OCI-LY7 (cell line): ENCODE results near the gene CECR2.

Source experiments
- EZH2phosphoT487 ChIP-seq: fragments of 200-600 bp; sonication (generic); IDR thresholded peaks from 2 replicates; pipeline ENCODE4 v1.6.1; 2018; ENCODE audit warnings: low read depth, borderline replicate concordance, mild to moderate bottlenecking, mixed run types, antibody characterized with exemption, low read length, moderate library complexity, mixed read lengths
- TF ChIP-seq, protein P1 (sequence below): fragments of 200-600 bp; sonication (generic); conservative IDR thresholded peaks from 2 replicates; pipeline ENCODE4 v1.5.1; 2014; ENCODE audit warnings: mild to moderate bottlenecking, antibody characterized with exemption, low read length, moderate library complexity, mixed read lengths

DNA sequence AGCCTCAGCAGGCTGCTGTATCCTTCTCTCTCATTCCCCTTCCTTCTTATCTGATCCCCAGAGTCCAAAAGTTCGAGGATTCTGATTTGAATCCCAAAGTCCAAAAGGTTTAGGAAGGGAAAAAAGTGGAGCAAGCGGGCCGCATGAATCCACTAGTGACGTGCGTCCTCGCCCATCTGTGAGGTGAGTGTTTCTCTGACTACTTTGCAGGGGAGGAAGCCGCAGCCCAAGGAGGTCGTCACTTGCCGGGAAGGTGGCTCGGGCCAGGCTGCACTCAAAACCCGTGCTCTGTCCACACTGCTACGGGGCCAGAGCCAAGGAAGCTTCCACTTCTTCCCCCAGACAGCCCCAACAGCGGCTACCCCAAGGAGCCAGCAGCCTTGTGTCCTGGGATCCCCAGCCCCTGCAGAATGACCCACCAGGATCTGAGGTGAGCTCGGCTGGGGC, 210.3 kb downstream of the CECR2 start:
- TF ChIP-seq, protein P1, sequence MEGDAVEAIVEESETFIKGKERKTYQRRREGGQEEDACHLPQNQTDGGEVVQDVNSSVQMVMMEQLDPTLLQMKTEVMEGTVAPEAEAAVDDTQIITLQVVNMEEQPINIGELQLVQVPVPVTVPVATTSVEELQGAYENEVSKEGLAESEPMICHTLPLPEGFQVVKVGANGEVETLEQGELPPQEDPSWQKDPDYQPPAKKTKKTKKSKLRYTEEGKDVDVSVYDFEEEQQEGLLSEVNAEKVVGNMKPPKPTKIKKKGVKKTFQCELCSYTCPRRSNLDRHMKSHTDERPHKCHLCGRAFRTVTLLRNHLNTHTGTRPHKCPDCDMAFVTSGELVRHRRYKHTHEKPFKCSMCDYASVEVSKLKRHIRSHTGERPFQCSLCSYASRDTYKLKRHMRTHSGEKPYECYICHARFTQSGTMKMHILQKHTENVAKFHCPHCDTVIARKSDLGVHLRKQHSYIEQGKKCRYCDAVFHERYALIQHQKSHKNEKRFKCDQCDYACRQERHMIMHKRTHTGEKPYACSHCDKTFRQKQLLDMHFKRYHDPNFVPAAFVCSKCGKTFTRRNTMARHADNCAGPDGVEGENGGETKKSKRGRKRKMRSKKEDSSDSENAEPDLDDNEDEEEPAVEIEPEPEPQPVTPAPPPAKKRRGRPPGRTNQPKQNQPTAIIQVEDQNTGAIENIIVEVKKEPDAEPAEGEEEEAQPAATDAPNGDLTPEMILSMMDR = no peak
- TF ChIP-seq EZH2phosphoT487 = no peak
